GM18498 (cell line): Measurements from ENCODE around the gene SDK1.

Source experiments
- ATAC-seq: cut with Tn5 transposase; IDR thresholded peaks from one replicate; pipeline ENCODE4 v1.9.1; 2021; ENCODE audit warnings: mild to moderate bottlenecking, moderate library complexity; ENCODE audit not compliant: unreplicated experiment

SDK1 gene

DNA sequence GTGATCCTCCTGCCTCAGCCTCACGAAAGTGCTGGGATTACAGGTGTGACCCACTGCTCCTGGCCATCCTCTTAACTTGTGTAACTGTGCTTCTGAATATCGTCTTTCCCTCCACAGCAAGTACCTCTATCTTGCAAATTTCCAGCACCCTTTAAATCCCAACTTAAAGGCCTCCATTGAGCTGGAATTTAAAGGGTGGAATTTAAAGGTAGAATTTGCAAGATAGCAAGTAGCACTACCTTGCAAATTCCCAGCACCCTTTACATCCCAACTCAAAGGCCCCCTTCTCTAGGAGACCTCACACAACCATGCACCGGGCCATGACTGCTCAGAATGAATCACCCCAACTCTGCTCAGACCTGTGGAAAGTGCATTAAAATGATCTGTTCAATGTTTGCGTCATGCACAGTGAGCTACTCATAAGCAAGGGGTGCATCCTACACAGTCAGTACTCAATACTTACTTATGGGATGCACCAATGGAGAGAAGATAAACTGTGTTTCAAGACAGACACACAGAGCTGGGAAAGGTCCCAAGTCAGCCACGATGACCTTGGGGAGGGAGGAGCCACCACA lies 17.8 kb upstream of the SDK1 start:
- no peak for ATAC-seq

DNA sequence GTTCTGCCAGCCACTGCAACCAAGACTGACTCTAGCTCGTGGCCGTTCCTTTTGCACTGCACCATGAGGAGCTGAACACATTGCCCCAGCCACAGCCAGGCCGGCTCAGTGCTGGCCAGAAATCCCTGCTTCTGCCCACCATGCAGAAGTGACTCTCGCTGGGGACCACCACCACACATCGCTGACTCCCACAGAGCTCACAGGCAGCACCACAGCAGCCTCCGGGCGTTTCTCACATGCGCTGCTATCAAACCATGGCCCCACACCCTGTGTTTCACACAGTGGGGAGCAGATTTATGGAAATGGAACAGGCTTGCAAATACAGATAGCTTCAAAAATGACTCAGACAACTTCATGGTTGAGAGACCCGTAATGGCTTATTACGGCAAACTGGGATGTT lies 15.4 kb upstream of the SDK1 start:
- ATAC-seq: no peak

DNA sequence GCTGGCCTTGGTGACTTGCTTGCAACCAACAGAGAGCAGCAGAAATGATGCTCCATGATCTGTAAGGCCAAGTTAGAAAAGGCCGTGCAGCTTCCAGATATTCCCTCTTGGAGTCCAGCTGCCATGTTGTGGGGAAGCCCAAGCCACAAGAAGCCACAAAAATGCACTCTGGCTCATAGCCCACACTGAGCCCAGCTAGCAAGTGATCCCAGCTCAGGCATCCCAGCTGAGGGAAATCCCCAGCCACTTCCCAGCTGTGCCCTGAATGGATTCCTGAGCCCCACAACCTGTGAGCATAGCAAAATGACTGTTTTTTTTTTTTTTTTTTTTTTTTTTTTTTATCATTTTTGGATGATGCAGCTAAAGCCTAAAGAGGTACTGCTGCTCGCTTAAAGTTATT lies 11.1 kb upstream of the SDK1 start:
- no peak for ATAC-seq

DNA sequence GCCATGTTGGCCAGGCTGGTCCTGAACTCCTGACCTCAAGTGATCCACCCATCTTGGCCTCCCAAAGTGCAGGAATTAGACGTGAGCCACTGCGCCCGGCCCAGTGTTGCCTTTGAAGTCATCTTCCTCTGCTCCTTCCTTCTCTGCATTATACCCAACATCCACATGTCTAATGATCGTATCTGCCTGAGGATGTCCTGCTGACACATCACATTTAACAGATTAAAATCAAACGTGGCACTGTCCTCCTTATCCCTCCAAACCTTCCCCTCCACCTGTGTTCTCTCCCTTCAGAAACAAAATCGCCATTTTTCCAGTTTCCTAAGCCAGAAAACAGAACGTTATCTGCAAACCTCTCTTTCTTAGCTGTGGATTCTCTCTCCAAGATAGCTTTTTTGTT lies 8.4 kb upstream of the SDK1 start:
- no peak for ATAC-seq

DNA sequence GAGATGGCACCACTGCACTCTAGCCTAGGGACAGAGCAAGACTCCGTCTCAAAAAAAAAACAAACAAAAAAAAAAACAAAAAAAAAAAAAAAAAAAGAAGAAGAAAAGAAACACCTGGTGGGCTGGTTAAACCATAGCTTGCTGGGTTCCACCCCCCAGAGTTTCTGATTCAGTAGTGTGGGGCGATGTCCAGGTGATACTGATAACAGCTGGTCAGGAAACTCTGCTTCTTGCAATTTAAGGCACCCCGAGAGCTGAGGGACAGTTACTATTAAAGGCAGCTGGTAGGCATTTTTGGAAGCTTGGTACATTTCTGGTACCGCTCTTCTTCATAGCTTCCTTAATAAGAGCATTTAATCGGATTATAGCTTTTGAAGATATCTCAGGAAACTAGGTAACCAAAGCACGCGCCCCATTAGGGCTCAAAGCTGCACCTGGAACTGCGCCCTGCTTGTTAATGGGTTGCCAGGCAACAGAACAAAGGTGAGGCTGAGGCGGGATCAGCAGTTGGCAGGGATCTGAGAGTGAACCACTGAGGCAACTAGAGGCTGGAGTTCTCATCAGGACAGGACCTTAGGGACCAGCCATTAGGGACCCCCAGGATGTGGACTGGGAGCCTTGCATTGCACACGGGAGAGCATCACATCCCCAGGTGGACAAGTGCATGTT lies 6.5 kb upstream of the SDK1 start:
- no peak for ATAC-seq

DNA sequence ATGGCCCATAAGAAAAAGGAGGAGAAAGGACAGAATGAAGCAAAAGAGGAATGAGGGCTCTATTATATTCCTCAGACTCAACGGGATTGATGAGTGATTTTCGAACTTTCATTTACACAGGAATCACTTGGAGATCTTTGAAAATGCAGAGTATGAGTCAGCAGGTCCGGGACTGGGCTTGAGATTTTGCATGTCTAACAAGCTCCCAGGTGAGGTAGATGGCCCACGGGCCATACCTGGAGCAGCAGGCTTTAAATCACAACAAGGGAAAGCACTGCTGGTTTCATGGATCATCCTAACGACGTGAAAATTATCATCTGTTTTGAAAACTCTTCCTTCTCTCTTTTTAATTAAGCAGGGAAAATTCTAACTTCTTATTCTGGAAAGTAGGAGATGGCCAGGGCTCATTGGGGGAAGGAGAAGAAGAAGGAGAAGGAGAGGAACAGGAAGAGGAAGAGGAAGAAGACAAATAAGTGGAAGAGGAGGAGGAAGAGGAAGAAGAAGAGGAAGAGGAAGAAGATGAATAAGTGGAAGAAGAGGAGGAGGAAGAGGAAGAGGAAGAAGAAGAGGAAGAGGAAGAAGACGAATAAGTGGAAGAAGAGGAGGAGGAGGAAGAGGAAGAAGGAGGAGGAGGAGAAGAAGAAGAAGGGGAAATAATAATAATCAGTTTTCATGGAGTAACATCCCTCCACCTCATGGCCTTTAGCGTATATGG lies 3.8 kb upstream of the SDK1 start:
- ATAC-seq: no peak

DNA sequence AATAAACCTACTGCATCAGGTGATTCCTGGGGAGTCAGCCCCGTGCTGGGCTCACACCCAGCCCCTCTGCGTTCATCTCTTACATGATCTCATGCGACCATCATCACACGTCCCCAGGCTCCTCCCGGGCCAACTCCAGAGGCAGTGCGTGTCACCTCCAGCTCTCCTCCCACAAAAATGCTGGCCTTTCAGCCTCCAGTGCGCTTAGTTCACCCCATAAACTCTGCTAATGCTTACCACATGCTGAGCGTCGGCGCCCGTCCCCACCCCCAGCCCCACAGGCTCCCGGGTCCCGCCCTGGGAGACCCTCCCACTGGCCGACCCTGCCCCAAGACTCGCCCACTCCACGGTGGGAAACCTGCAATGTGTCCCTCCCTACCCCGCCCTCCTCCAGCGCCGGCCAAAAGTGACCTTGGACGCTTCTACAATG lies 816 bp upstream of the SDK1 start:
- ATAC-seq: no peak

DNA sequence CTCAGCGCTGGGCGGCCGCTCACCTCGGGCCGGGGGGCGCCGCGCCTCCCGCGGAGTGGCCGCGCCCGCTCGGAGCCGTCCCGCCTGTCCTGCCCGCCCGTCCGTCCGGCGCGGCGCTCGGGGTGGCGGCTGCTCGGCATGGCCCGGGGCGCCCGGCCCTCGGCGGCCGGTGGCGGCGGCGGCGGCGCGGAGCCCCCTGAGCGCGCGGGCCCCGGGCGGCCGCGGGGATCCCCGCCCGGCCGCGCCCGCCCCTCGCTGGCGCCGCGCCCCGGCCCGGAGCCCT lies 338 bp downstream of the SDK1 start:
- ATAC-seq: peak; percentile 19

DNA sequence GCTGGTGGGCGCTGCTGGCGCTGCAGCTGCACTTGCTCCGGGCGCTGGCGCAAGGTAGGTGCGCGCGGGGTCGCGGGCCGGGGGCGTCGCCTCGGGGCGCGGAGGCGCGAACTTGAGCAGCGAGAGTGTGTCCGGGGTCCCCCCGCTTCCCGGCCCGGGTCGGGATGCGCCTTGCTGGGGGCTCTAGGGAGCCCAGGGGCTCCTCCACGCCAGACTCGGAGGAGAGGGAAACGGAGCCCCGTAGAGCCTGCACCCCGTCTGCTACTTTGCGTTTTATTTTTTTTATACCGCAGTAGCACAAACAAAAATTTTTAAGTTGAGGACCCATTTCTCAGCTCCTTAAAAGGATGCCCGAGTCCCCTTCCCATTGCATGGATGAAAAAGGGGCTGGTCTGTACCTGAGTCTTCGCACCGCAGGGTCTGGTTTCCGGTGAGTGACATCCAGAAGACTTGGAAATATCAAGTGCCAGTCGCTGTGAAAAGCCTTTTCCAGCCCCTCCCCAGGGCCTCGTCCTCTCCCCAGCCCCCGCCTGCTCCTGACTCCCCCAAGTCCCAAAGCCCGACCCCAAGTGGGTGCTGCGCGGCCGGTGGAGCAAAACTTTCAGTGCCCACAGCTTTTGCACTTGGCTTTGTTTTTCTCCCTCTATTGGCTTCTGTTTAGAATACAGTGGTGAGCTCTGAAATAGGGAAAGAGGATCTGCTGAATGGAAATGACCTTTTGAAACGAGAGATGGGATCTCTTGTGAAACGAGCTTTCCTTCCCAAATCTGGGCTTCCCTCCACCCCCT lies 973 bp downstream of the SDK1 start:
- ATAC-seq: no peak

DNA sequence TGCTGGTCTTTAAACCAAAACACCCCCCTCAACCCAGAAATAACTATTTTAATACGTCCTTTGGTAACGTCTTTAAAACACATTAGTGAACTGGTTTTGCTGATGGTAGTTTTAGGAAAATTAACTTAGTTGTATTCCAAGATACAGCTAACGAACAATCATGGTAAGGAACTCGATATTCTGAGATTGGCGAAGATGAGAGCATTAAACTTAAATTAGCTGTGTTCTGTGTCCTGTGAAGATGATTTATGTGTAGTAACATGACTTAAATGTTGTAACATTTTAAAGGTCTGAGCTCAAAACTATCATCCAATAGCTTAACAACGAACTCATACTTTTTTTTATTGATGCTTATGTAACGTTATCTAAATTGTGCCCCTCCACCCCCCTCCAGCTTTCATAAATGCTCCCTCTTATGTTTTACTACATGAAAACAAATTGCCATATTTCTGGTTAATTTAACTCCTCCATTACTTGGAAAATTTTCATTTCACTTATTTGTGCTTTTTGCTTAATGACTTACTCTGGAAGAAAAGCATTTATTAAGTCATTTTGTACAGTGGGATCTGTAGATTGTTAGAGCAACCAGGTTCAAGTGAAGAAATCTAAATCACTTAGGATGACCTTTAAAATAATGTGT lies 1.7 kb downstream of the SDK1 start:
- no peak for ATAC-seq

DNA sequence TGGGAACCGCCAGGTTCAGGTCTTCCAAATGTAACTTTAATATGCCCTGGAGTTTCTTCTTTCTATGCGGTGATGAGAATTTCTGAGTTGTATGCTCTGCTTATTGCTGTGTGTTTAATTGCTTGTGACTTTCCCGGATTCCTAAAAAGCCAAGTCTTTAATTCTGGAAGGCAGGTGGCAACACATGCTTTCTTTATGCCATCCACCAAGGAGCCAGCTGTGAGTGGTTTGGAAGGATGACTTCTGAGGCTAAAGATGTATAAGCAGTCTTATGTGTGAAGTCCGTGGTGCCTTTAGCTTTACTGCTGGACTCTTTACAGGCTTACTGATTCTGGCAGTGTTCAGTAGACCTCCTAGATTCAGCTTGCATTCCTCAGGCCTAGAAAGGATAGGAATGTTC lies 3.1 kb downstream of the SDK1 start:
- ATAC-seq: no peak

DNA sequence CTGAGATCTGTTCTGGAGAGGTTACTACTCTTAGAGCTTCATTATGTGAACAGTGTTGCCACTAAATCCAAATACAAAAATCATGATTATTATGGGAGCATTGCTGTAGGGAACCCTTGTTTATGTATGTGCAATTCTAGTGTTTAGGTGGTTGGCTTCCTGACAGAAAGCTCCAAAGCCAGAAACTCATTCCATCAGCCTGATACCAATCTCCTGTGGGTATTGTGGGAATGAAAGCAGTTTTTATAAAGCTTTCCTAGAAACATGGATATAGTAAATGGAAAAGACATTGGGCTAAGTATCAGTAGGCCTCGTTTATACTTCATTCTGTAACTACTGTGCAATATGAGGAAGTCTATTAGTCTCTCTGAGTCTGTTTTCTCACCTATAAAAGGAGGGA lies 6.4 kb downstream of the SDK1 start:
- no peak for ATAC-seq

DNA sequence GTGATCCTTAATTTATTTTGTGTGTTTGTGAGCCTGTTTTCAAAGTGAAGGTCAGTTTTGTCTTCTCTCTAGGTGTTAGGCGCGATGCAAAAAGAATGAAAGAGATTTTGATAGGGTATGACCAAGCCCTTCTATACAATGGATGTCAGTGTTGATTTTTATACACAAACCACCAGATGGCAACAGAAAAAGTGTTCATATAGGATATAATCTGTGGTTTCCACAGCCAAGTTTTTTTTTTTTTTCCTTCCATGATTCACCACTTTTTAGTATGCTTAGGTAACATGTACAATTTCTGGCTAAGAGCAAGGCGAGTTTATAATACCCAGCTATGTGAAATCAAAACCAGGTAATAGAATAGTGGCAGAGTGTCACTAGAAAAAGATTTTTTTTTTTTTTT lies 8.1 kb downstream of the SDK1 start:
- no peak for ATAC-seq

DNA sequence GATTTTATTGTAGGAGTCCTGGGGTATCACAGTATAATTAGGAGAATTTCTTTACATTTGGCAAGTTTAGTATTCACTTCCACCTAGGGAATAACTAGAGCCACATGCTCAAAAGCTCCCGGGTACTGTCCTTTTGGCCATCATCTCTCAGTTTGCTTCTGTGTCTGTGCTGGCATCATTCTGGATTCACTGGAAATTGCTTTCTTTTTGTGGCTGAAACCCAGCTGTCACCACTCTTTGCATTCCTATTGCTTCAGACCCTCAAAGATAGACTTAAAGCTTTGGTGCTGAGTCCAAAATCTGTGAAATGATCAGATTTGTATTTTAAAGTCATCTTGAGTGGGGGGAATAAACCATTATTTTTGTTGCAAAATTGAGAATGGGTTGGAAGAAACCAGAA lies 8.9 kb downstream of the SDK1 start:
- ATAC-seq: no peak

DNA sequence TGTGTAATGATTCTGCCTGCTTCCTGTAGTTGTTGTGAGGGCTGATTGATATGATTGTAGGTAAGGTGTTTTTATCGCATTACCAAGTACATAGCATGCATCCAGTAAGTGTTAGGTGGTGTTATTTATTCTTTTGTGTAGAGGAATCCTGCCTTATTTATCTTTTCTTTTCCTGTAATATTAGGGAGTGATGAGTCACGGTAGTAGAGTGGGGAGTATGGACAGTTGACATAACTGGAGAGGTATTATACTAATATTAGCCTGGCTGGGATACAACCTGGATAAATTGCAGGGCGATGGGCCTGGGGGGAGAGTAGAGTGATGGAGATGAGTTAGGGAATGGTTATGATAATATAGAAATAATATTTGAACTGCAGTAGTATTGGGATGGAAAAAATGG lies 9.8 kb downstream of the SDK1 start:
- no peak for ATAC-seq

DNA sequence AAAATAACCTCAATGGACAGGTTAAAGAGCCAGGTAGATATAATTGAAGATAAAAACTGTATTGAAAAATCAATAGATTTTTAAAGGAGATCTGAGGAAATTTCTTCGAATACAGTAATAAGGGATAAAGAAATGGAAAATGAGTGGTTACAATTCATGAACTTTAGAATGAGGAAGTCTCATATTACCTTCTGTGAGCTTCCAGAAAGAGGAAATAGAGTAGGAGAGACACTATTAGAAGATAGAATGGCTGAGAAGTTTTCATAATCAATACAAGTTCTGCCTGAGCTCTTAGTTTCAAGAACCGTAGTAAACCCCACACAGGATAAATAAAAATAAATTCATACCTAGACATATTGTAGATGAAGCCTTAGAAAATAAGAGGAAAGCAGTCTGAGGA lies 11.5 kb downstream of the SDK1 start:
- no peak for ATAC-seq

DNA sequence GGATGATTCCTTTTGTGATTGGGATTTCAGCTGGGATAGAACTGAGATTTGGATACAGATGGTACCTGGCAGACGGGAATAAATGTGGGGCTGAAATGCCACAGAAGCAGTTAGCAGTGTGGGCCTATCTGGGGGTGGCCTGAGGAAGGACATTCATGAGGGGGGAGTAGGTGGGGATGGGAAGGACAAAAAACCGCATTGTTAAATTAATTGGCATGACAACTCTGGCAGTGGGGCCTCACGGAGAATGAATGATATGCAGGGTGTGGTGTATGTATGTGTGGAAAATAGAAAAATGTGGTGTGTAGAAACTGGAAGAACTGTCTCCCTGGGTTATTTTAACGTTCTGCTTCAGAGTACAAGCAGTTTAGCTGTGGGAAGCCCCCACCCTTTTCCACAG lies 17.8 kb downstream of the SDK1 start:
- ATAC-seq: no peak

DNA sequence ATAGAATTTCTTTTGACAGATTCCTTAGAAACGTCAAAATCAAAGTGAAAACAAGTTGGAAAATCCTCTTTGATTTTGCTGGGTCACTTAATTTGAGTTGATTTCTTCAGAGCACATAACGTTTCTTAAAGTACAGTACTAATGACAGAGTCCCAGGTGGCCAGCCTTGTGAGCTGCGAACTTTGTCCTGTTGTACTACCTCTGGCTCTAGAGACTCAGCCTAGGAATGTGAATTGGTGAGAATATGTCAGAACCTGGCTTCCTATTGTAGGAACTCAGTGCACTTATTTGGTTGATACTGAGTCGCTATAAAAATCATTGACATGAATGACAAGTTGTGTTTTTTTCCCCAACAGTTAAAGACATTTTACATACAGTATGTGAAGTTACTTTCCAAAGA lies 20.2 kb downstream of the SDK1 start:
- no peak for ATAC-seq

DNA sequence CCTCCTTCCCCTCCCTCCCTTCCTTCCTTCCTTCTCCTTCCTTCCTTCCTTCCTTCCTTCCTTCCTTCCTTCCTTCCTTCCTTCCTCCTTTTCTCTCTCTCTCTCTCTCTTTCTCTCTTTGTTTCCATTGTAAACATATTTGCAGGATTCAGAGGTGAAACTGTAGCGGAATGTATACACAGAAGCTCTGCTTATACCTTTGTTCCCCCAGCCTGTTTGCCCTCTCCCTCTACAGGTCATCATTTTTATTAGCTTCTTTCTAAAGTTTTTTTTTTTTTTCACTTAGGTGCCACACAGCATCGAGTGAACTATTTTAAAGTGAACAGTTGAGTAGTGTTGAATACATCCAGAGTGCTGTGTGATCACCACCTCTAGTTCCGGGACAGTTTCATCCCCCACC lies 20.7 kb downstream of the SDK1 start:
- ATAC-seq: no peak

DNA sequence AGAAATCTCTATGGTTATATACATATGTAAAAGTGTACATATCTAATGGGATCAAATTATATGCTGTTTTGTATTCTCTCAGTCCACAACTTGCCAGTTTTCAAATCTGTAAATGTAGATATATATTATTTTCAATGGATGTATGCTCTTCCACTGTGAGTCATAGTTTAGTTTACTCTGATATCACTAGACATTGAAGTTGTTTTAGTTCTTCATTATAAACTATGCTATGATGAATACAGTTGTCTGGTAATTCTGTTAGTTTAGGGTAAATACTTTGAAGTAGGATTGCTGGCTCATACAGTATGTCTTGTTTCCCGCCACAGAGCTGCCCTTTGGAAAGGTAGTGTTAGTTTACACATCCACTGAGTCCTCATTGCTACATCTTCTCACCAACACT lies 25.2 kb downstream of the SDK1 start:
- ATAC-seq: no peak

DNA sequence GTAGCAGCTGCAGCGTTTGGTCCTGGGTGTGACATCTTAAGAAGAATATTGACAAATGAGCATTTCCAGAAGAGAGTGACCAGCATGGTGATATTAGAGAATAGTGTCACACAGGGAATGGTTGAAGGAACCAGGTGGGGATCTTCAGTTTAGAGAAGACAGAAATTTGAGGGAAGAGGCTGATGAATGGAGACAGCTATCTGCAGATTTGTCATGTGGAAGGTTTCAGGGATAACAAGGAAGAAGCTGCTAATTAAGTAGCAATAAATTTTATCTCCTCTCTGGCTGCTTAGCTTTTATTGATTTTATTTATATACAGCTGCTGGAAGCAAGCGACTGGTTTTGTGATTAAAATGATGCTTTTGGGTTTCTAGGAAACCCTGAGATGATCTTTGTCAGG lies 26.0 kb downstream of the SDK1 start:
- no peak for ATAC-seq

DNA sequence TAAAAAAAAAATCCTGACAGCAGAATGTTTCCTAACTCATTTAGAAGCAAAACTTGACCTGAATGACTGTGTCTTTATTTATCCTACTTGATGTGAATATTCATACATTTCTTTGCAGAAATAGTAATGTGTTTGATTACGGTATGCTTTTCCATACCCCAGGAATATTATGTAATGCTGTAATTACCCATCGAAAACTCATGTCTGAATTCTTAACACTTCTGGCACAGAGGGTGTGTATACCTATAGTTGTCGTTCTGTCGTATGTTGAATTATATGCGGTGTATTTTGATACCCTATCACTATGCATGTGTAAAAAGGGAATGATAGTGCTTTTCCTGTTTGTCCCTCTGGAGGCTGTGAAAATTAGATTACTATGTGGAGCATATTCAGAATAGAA lies 26.6 kb downstream of the SDK1 start:
- ATAC-seq: no peak
